K562 (cell line): ENCODE measurements around the gene SLC5A10. TPM values are rescaled to one million over a fixed set of nuclear protein-coding genes. Genes with fewer than 3 reads are reported as not detected.
"Not testable (repeated sequence)": the region's sequence is repeated elsewhere in the genome, so short reads cannot be mapped to it uniquely, and the experiment has no call there.

Source experiments
- ATAC-seq: fragments of 200-7000 bp; cut with Tn5 transposase; 3 replicates; pipeline ENCODE4 v1.9.1; 2020; ENCODE audit warnings: moderate library complexity
- BruUV-seq: library from RNA; stranded (reverse); fragments of 400-500 nt; replicated peaks from 2 replicates; lab custom pipeline; 2021; lab: Mats Ljungman, UMichigan
- CTCF ChIA-PET: fragments of 300-600 bp; formaldehyde crosslinking; extraction: SDS; loops from one replicate; lab custom pipeline; 2021; ENCODE audit warnings: low intra/inter-chr PET ratio; lab: Yijun Ruan, JAX
- POLR2A ChIA-PET: fragments of 300-600, 350-650 bp; sonication (Branson Sonifier 250); formaldehyde crosslinking; extraction: SDS; loops from one replicate; lab custom pipeline; 2021; ENCODE audit warnings: antibody characterized with exemption, inconsistent platforms; lab: Yijun Ruan, JAX
- DNase-seq, 4 experiments: peaks; one replicate each; pipeline versions ENCODE4 v3.0.0 to v3.0.0-alpha.2; 2011 to 2018; ENCODE audit warnings: low spot score in 3 of 4, mixed read lengths in 3 of 4; ENCODE audit errors: extremely low read depth in 1 of 4
- FAIRE-seq: peaks from 2 replicates; lab custom pipeline; 2011; peaks lifted over from hg19 to GRCh38; lab: Jason Lieb, UNC
- H2AFZ ChIP-seq: 2 replicates; pipeline ENCODE4 v1.6.0; 2011; ENCODE audit warnings: low read depth, low read length, control low read depth, inconsistent platforms
- H3K27ac ChIP-seq: fragments of 200-600 bp; 3 replicates; pipeline ENCODE4 v1.8.0; 2011; ENCODE audit warnings: low read depth, mild to moderate bottlenecking, control low read depth, inconsistent platforms, low read length, moderate library complexity, mixed read lengths; ENCODE audit errors: extremely low read depth
- H3K27me3 ChIP-seq, 2 experiments: fragments of 300-600 bp in 1 of 2; 2 replicates in 1 of 2; 3 replicates in 1 of 2; pipeline versions ENCODE4 v1.6.0 to v1.8.0; 2011; ENCODE audit warnings: inconsistent platforms in 2 of 2, low read length in 2 of 2, mild to moderate bottlenecking in 1 of 2, mixed read lengths in 1 of 2, moderate library complexity in 1 of 2; ENCODE audit not compliant: control insufficient read depth in 2 of 2, insufficient read depth in 2 of 2
- H3K36me3 ChIP-seq: fragments of 300-600 bp; 3 replicates; pipeline ENCODE4 v1.8.0; 2011; ENCODE audit warnings: mild to moderate bottlenecking, low read length, inconsistent platforms; ENCODE audit not compliant: control insufficient read depth, insufficient read depth
- H3K4me1 ChIP-seq, 2 experiments: fragments of 200-600 bp in 1 of 2; replicated peaks in 1 of 2; 2 replicates in 1 of 2; 3 replicates in 1 of 2; pipeline versions ENCODE4 v1.5.1 to v1.8.0; 2011; ENCODE audit warnings: inconsistent platforms in 2 of 2, low read length in 2 of 2, mild to moderate bottlenecking in 1 of 2, mixed read lengths in 1 of 2, moderate library complexity in 1 of 2; ENCODE audit not compliant: control insufficient read depth in 2 of 2, insufficient read depth in 2 of 2
- H3K4me2 ChIP-seq: 2 replicates; pipeline ENCODE4 v1.6.1; 2011; ENCODE audit warnings: low read length, control low read depth, inconsistent platforms, mixed read lengths; ENCODE audit not compliant: insufficient read depth
- H3K4me3 ChIP-seq: fragments of 200-600 bp; sonication (generic), shearing (Covaris generic); 2 replicates; pipeline ENCODE4 v1.5.1; 2016; ENCODE audit warnings: control low read depth, inconsistent platforms
- H3K79me2 ChIP-seq: fragments of 200-600 bp; 3 replicates; pipeline ENCODE4 v1.8.0; 2011; ENCODE audit warnings: low read length, inconsistent platforms; ENCODE audit not compliant: control insufficient read depth, insufficient read depth
- H3K9ac ChIP-seq, 2 experiments: 2 replicates each; pipeline versions ENCODE4 v1.6.0 to v1.6.1; 2011; ENCODE audit warnings: low read depth in 2 of 2, low read length in 2 of 2, control low read depth in 1 of 2, inconsistent platforms in 1 of 2, mild to moderate bottlenecking in 1 of 2, mixed read lengths in 1 of 2; ENCODE audit not compliant: insufficient read depth in 1 of 2
- H3K9me1 ChIP-seq: one replicate; pipeline ENCODE4 v1.6.0; 2011; ENCODE audit warnings: inconsistent platforms, mild to moderate bottlenecking, low read length, moderate library complexity; ENCODE audit not compliant: control insufficient read depth, insufficient read depth
- H3K9me3 ChIP-seq: replicated peaks from 2 replicates; pipeline ENCODE4 v1.5.1; 2011; ENCODE audit warnings: low read depth, low read length, inconsistent platforms; ENCODE audit not compliant: control insufficient read depth, insufficient read depth
- H4K20me1 ChIP-seq: replicated peaks from 2 replicates; pipeline ENCODE4 v1.6.1; 2011; ENCODE audit warnings: low read length, inconsistent platforms, mixed read lengths; ENCODE audit not compliant: control insufficient read depth, insufficient read depth
- POLR2A ChIP-seq: fragments of 450-650 bp; conservative IDR thresholded peaks from 2 replicates; pipeline ENCODE4 v1.6.1; 2016
- POLR2B ChIP-seq: fragments of 450-650 bp; IDR thresholded peaks from 2 replicates; pipeline ENCODE4 v1.6.1; 2018; ENCODE audit warnings: low read depth; ENCODE audit not compliant: partially characterized antibody
- RBFOX2 ChIP-seq: fragments of 200-400 bp; formaldehyde crosslinking; IDR thresholded peaks from 2 replicates; pipeline ENCODE4 v1.6.1; 2017; ENCODE audit warnings: low read depth, mild to moderate bottlenecking, low read length, moderate library complexity
- ZMIZ1 ChIP-seq, 2 experiments: fragments of 150-350 bp in 1 of 2; IDR thresholded peaks; 2 replicates each; pipeline ENCODE4 v1.6.1; 2012 to 2016; ENCODE audit warnings: low read depth in 2 of 2, low read length in 2 of 2, mild to moderate bottlenecking in 1 of 2, moderate library complexity in 1 of 2
- WGBS: fragments of 100-300 bp; shearing (Covaris generic); methylation state at CpG from one replicate; pipeline ENCODE4 v1.1.6; 2016; ENCODE audit warnings: low coverage, mixed read lengths; ENCODE audit not compliant: insufficient coverage; ENCODE audit errors: missing lambda C conversion rate; 5-methylcytosine and 5-hydroxymethylcytosine counted together
- in situ Hi-C: fragments of 300-500 bp; cut with MboI; formaldehyde crosslinking; loops from 4 replicates; pipeline ENCODE4 v1.15.0; 2018; ENCODE audit warnings: inconsistent platforms, mixed read lengths
- intact Hi-C: fragments of 100-400 bp; cut with micrococcal nuclease; formaldehyde crosslinking; loops from 2 replicates; pipeline ENCODE4 v1.14.2; 2022
- polyA plus RNA-seq, 8 experiments: library from polyadenylated mRNA; depleted of rRNA in 4 of 8; stranded (reverse) in 5 of 8; unstranded in 3 of 8; fragments of >200 nt; fragmentation: Nextera tagmentation in 2 of 8; fragmentation: Illumina TruSeq in 1 of 8; extraction: Ambion mirVana in 2 of 8; extraction: Trizol in 1 of 8; gene quantifications; 2 replicates each; pipeline versions ENCODE4 v1.2.1 to v1.2.3, GENCODE V29; 2011 to 2014; ENCODE audit warnings: inconsistent platforms in 1 of 8, missing spikeins in 1 of 8
- total RNA-seq, 7 experiments: library from RNA; depleted of rRNA in 6 of 7; stranded (reverse); fragments of >200 nt in 6 of 7; fragmentation: Illumina TruSeq in 2 of 7; extraction: Trizol in 2 of 7; gene quantifications; 2 replicates each; pipeline versions ENCODE4 v1.2.1 to v1.2.3, GENCODE V29; 2011 to 2021; ENCODE audit warnings: low replicate concordance in 1 of 7
- TF ChIP-seq, protein P1 (sequence below): fragments of 200-800 bp; sonication (Bioruptor generic); IDR thresholded peaks from 2 replicates; pipeline ENCODE4 v1.6.1; 2017; ENCODE audit warnings: missing genetic modification characterization, missing compliant biosample characterization

Gene SLC5A10
- total and polyA plus RNA-seq, 9 of the 15 experiments (the other 6 are each of a cell fraction or from before 2014, with no cell fraction given): 0.03 to 0.09 (median 0.03) TPM; not detected in 5

DNA sequence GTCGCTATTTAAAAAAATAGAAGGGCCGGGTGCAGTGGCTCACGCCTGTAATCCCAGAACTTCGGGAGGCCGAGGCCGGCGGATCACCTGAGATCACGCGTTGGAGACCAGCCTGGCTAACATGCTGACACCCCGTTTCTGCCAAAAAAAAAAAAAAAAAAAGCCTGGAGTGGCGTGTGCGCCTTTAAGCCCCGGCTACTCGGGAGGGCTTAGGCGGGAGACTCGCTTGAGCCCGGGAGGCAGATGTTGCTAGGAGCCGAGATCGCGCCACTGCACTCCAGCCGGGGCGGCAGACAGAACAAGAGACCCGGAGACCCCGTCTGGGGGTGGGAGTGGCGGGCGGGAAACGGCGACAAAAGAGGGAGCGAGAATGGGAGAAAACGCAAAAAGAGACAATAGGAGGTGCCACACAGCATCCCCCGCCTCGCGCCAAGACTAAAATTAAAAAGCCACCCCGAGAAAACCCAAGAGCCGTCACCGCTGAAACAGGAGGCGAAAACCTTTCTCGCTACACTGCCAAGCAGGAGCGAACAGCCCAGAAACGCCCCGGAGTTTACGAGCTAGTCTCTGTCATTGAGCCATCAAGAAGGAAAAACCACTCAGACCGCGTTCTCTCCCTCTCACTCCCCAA is 111.5 kb downstream of the SLC5A10 start (continued):
- TF ChIP-seq ZMIZ1 (IDR thresholded peaks at IDR 0.05; ENCODE audit: low read depth in 2 of 2, low read length in 2 of 2) (0 out of 4 replicates have a peak, but pooled peaks of 1 of the 2 experiments have one; percentile 52), RBFOX2 (peak; percentile 60), POLR2B (peak; percentile 49), POLR2A (peak; percentile 95)

DNA sequence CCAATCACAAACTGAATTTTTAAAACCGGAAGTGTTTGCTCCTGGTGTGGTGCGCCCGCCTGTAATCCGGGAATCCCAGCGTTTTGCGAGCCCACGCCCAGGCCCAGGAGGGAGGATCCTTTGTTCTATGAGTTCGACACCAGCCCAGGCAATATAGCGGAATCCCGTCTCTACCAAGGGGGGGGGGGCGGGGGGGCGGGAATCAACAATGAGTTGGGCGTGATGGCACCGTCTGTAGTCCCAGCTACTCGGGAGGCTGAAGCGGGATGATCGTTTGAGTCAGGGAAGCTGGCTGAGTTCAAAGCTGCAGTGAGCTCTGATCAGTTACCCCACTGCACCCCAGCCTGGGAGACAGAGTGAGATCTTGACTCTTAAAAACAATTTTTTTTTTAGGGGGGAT is 112.4 kb downstream of the SLC5A10 start:
- in situ Hi-C loops, H3K9me3 ChIP-seq, intact Hi-C loops, ATAC-seq, H3K27me3 ChIP-seq, POLR2A ChIA-PET, H3K9ac ChIP-seq, DNase-seq, H3K9me1 ChIP-seq, H3K4me2 ChIP-seq, H3K36me3 ChIP-seq, H4K20me1 ChIP-seq, FAIRE-seq, BruUV-seq, H2AFZ ChIP-seq, H3K79me2 ChIP-seq, H3K4me1 ChIP-seq, CTCF ChIA-PET, H3K27ac ChIP-seq, H3K4me3 ChIP-seq: not testable (repeated sequence)
- TF ChIP-seq, protein P1, sequence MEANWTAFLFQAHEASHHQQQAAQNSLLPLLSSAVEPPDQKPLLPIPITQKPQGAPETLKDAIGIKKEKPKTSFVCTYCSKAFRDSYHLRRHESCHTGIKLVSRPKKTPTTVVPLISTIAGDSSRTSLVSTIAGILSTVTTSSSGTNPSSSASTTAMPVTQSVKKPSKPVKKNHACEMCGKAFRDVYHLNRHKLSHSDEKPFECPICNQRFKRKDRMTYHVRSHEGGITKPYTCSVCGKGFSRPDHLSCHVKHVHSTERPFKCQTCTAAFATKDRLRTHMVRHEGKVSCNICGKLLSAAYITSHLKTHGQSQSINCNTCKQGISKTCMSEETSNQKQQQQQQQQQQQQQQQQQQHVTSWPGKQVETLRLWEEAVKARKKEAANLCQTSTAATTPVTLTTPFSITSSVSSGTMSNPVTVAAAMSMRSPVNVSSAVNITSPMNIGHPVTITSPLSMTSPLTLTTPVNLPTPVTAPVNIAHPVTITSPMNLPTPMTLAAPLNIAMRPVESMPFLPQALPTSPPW (CRISPR knock-in tag): peak; percentile 25; the same call in 1 of the 2 replicates
- no CpG with 5 or more reads among the region's 17 CpGs for WGBS

DNA sequence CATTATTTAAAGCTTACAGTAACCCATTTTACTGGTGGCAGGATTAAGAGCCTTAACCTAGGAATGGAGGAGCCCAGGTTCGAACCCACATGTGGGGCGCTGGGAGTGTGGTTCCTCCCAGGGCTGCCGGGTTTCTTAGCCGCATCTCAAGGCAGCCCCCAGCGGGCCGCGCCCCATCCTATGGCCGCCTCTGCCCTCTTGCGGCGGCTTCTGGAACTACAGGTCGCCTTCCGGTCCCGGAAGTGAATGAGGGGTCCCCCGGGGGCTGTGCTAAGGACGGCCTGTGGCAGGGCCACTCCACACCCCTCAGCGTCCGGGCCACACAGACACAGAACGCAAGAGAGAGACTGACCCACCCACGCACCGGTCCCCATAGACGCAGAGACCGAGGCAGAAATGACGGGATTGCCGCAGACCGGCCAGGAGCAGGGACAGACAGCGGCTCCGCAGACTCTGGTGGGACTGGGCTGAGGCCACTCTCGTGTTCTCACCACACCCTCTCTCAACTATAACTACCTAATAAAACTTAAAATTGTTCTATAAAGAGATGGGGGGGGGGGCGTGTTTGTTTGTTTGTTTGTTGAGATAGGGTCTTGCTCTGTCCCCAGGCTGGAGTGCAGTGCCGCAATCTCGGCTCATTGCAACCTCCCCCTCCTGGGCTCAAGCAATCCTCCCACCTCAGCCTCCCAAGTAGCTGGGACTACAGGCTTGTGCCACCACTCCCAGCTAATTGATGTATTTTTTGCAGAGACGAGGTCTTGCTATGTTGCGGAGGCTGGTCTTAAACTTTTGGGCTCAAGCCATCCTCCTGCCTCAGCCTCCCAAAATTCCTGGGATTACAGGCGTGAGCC is 118.6 kb downstream of the SLC5A10 start:
- peak; percentile 97 for ATAC-seq
- intact Hi-C loops, H4K20me1 ChIP-seq, H3K4me3 ChIP-seq, DNase-seq, H3K9ac ChIP-seq, H3K9me1 ChIP-seq, H3K36me3 ChIP-seq, H3K79me2 ChIP-seq, H3K27me3 ChIP-seq, H2AFZ ChIP-seq, H3K4me1 ChIP-seq, H3K9me3 ChIP-seq, POLR2A ChIA-PET, in situ Hi-C loops, FAIRE-seq, CTCF ChIA-PET, H3K27ac ChIP-seq, H3K4me2 ChIP-seq: not testable (repeated sequence)
- WGBS: no CpG with 5 or more reads among the region's 34 CpGs
- BruUV-seq: TSS peak; percentile 95
